MCF 10A (cell line): ENCODE data around the gene GOLGA8S. TPM values are rescaled to one million over a fixed set of nuclear protein-coding genes. Genes with fewer than 3 reads are reported as not detected.
"Not testable (repeated sequence)": the region's sequence is repeated elsewhere in the genome, so short reads cannot be mapped to it uniquely, and the experiment has no call there.

Experiments
- Bru-seq: library from RNA; stranded (reverse); fragments of 400-500 nt; gene quantifications from one replicate; lab custom pipeline; 2021; lab: Mats Ljungman, UMichigan
- BruChase-seq, 2 experiments: library from RNA; stranded (reverse); fragments of 400-500 nt; gene quantifications; one replicate each; lab custom pipeline; 2021; lab: Mats Ljungman, UMichigan
- BruUV-seq: library from RNA; stranded (reverse); fragments of 400-500 nt; replicated peaks from 2 replicates; lab custom pipeline; 2021; lab: Mats Ljungman, UMichigan
- CTCF ChIA-PET: fragments of 300-600 bp; sonication (Branson Sonifier 250); formaldehyde crosslinking; extraction: SDS; loops from one replicate; lab custom pipeline; 2021; ENCODE audit warnings: antibody characterized with exemption, inconsistent platforms; lab: Yijun Ruan, JAX
- POLR2A ChIA-PET: fragments of 300-600, 350-650 bp; sonication (Branson Sonifier 250); formaldehyde crosslinking; extraction: SDS; loops from one replicate; lab custom pipeline; 2020; ENCODE audit warnings: antibody characterized with exemption, inconsistent platforms; lab: Yijun Ruan, JAX
- DNase-seq: peaks from one replicate; pipeline ENCODE4 v3.0.0-alpha.2; 2018; ENCODE audit not compliant: unreplicated experiment
- H3K27ac Mint-ChIP-seq: one replicate; pipeline ENCODE4 v1.8.0; 2022; ENCODE audit warnings: mild to moderate bottlenecking, low read depth, mixed read lengths; ENCODE audit not compliant: unreplicated experiment
- H3K27me3 Mint-ChIP-seq: one replicate; pipeline ENCODE4 v1.8.0; 2022; ENCODE audit warnings: mixed read lengths; ENCODE audit not compliant: insufficient read depth, unreplicated experiment
- H3K36me3 Mint-ChIP-seq: one replicate; pipeline ENCODE4 v1.8.0; 2022; ENCODE audit warnings: mild to moderate bottlenecking, moderate library complexity, mixed read lengths; ENCODE audit not compliant: insufficient read depth, unreplicated experiment
- H3K4me1 Mint-ChIP-seq: one replicate; pipeline ENCODE4 v1.8.0; 2022; ENCODE audit warnings: mixed read lengths; ENCODE audit not compliant: insufficient read depth, unreplicated experiment
- H3K4me3 Mint-ChIP-seq: one replicate; pipeline ENCODE4 v1.8.0; 2022; ENCODE audit warnings: mild to moderate bottlenecking, moderate library complexity, mixed read lengths; ENCODE audit not compliant: unreplicated experiment
- H3K9me3 Mint-ChIP-seq: one replicate; pipeline ENCODE4 v1.8.0; 2022; ENCODE audit warnings: mixed read lengths; ENCODE audit not compliant: unreplicated experiment
- intact Hi-C: fragments of 100-400 bp; cut with micrococcal nuclease; formaldehyde crosslinking; loops from 2 replicates; pipeline ENCODE4 v1.14.1; 2022
- long read RNA-seq: library from polyadenylated mRNA; stranded (forward); transcript quantifications from one replicate; pipeline ENCODE4 v2.0.0, GENCODE V29; 2022
- total RNA-seq: library from RNA; stranded (reverse); gene quantifications from 2 replicates; pipeline ENCODE4 v1.2.3, GENCODE V29; 2022

The GOLGA8S gene
- 0.16 and 0.17 TPM in 2 replicates for total RNA-seq
- Bru-seq, nascent RNA, result not detected
- BruChase-seq, experiment 1, labeled RNA remaining after a 6-hour chase, result not detected
- not detected for BruChase-seq, experiment 2, labeled RNA remaining after a 2-hour chase
- long read RNA-seq, result 0 reads

- H3K4me3 Mint-ChIP-seq, POLR2A ChIA-PET, CTCF ChIA-PET, H3K4me1 Mint-ChIP-seq, DNase-seq, BruUV-seq, H3K27me3 Mint-ChIP-seq, H3K36me3 Mint-ChIP-seq, intact Hi-C loops, H3K27ac Mint-ChIP-seq, H3K9me3 Mint-ChIP-seq: not testable (repeated sequence)
Observed at GRCh38 chr15:23354448-23354847, at the start of gene GOLGA8S. TSS of gene GOLGA8S (plus strand) at chr15:23354748. CDS start at chr15:23354810, 62 bp downstream.

- Mint-ChIP-seq H3K27ac (peak overlapping the region; percentile 63), H3K4me3 (peak overlapping the region; percentile 85), H3K36me3 (peaks cover 30% of the 10 kb centered on the region)
- BruUV-seq, H3K27me3 Mint-ChIP-seq, H3K4me1 Mint-ChIP-seq, DNase-seq, intact Hi-C loops, H3K9me3 Mint-ChIP-seq: not testable (repeated sequence)
- ChIA-PET POLR2A (interaction anchor here (0.7 to 1.4 kb wide), 2 partner anchors 229 to 266 kb away, joined by 4 to 6 read pairs; partner anchors contain the start of gene TUBGCP5), CTCF (interaction anchor here (0.6 to 0.9 kb wide), 4 partner anchors 165 to 321 kb away, joined by 3 to 4 read pairs (median 3); no protein-coding TSS in a partner anchor)
Observed at GRCh38 chr15:23304805-23305204, 49.7 kb upstream of the GOLGA8S start.

- H3K4me3 Mint-ChIP-seq, result peak overlapping the region; percentile 45
- H3K27me3 Mint-ChIP-seq, H3K4me1 Mint-ChIP-seq, intact Hi-C loops, H3K9me3 Mint-ChIP-seq, DNase-seq, POLR2A ChIA-PET, BruUV-seq: not testable (repeated sequence)
- H3K27ac Mint-ChIP-seq, result peak overlapping the region; percentile 51
- H3K36me3 Mint-ChIP-seq, result peaks cover 42% of the 10 kb centered on the region
- CTCF ChIA-PET, result interaction anchor here (0.5 kb wide), 1 partner anchor 1544 kb away, joined by 3 read pairs; no protein-coding TSS in a partner anchor
Observed at GRCh38 chr15:23305921-23306320, 48.6 kb upstream of the GOLGA8S start.

GRCh38 chr15:23311233-23311632 is 43.3 kb upstream of the GOLGA8S start:
- H3K36me3 Mint-ChIP-seq, result peaks cover 43% of the 10 kb centered on the region
- CTCF ChIA-PET, POLR2A ChIA-PET, DNase-seq, intact Hi-C loops, H3K9me3 Mint-ChIP-seq, BruUV-seq, H3K4me3 Mint-ChIP-seq, H3K27me3 Mint-ChIP-seq, H3K4me1 Mint-ChIP-seq, H3K27ac Mint-ChIP-seq: not testable (repeated sequence)

- BruUV-seq, H3K9me3 Mint-ChIP-seq, POLR2A ChIA-PET, CTCF ChIA-PET, H3K4me3 Mint-ChIP-seq, H3K27me3 Mint-ChIP-seq, H3K27ac Mint-ChIP-seq, intact Hi-C loops, H3K36me3 Mint-ChIP-seq, DNase-seq, H3K4me1 Mint-ChIP-seq: not testable (repeated sequence)
Observed at GRCh38 chr15:23334096-23334495, 20.5 kb upstream of the GOLGA8S start, which contains the start of gene GOLGA6L26. TSS of gene GOLGA6L26 (minus strand) at chr15:23334196. CDS start at chr15:23334135, 61 bp downstream.

- POLR2A ChIA-PET, intact Hi-C loops, BruUV-seq: not testable (repeated sequence)
Observed at GRCh38 chr15:23362622-23363021, 8.1 kb downstream of the GOLGA8S start.

GRCh38 chr15:23364261-23364660 is 9.7 kb downstream of the GOLGA8S start:
- BruUV-seq, POLR2A ChIA-PET, H3K27ac Mint-ChIP-seq, DNase-seq, H3K27me3 Mint-ChIP-seq, H3K9me3 Mint-ChIP-seq, CTCF ChIA-PET, H3K36me3 Mint-ChIP-seq, H3K4me1 Mint-ChIP-seq, H3K4me3 Mint-ChIP-seq, intact Hi-C loops: not testable (repeated sequence)

More at GRCh38 chr15:23362622-23363021, 8.1 kb downstream of the GOLGA8S start:
- H3K9me3 Mint-ChIP-seq, H3K4me1 Mint-ChIP-seq, H3K27me3 Mint-ChIP-seq, H3K27ac Mint-ChIP-seq, H3K36me3 Mint-ChIP-seq, H3K4me3 Mint-ChIP-seq, DNase-seq, CTCF ChIA-PET: not testable (repeated sequence)
